Stomach (tissue), 4 donors: ENCODE results near the gene MYL3.

Experiments
- CTCF ChIP-seq, 7 experiments: fragments of 450-650 bp in 4 of 7; fragments of 200-600 bp in 3 of 7; sonication (generic) in 3 of 7; IDR thresholded peaks; one replicate each; pipeline ENCODE4 v1.5.1; 2016 to 2019; ENCODE audit warnings: antibody characterized with exemption in 7 of 7, control low read depth in 2 of 7, mild to moderate bottlenecking in 1 of 7
- EP300 ChIP-seq: sonication (generic); formaldehyde crosslinking; IDR thresholded peaks from one replicate; pipeline ENCODE4 v1.6.1; 2017; ENCODE audit warnings: antibody characterized with exemption
- POLR2A ChIP-seq, 4 donors: fragments of 450-650 bp; IDR thresholded peaks; one replicate each; pipeline ENCODE4 v1.6.1; 2016; ENCODE audit warnings: antibody characterized with exemption in 4 of 4, control low read depth in 2 of 4, mild to moderate bottlenecking in 1 of 4, moderate library complexity in 1 of 4
- POLR2AphosphoS5 ChIP-seq, 3 donors: sonication (generic); formaldehyde crosslinking; IDR thresholded peaks; one replicate each; pipeline ENCODE4 v1.6.1; 2016; ENCODE audit warnings: antibody characterized with exemption in 3 of 3

- TF ChIP-seq CTCF (IDR thresholded peaks at IDR 0.05) = no peak
- TF ChIP-seq POLR2A (IDR thresholded peaks at IDR 0.05) = no peak
- no peak for TF ChIP-seq EP300
- no peak for TF ChIP-seq POLR2AphosphoS5 (IDR thresholded peaks at IDR 0.05)
Observed at GRCh38 chr3:46891132-46891531, 27.9 kb upstream of the MYL3 start.
